GM12878 (cell line): ENCODE data around the gene UNC13B.

Source experiments
- CBX3 ChIP-seq: fragments of 200-600 bp; sonication (generic); IDR thresholded peaks from 2 replicates; pipeline ENCODE4 v1.6.1; 2016; ENCODE audit warnings: low read depth, borderline replicate concordance
- CHD2 ChIP-seq: IDR thresholded peaks from 2 replicates; pipeline ENCODE4 v1.6.1; 2011; ENCODE audit warnings: low read depth, low read length, improper control_type of control experiment, borderline replicate concordance
- E2F4 ChIP-seq: IDR thresholded peaks from 2 replicates; pipeline ENCODE4 v1.6.1; 2012; ENCODE audit warnings: low read depth, low read length, improper control_type of control experiment
- EZH2 ChIP-seq: IDR thresholded peaks from 2 replicates; pipeline ENCODE4 v1.6.1; 2012; ENCODE audit warnings: low read depth, mild to moderate bottlenecking, control low read depth, inconsistent platforms, low read length, borderline replicate concordance; ENCODE audit not compliant: control insufficient read depth
- HDAC2 ChIP-seq: fragments of 200-600 bp; sonication (generic); IDR thresholded peaks from 2 replicates; pipeline ENCODE4 v1.6.1; 2017
- HDAC6 ChIP-seq: fragments of 200-600 bp; sonication (generic); IDR thresholded peaks from one replicate; pipeline ENCODE4 v1.8.0; 2017; ENCODE audit warnings: antibody characterized with exemption; ENCODE audit not compliant: unreplicated experiment
- HDGF ChIP-seq: fragments of 450-650 bp; IDR thresholded peaks from 2 replicates; pipeline ENCODE4 v1.6.1; 2016; ENCODE audit warnings: antibody characterized with exemption
- JUND ChIP-seq: IDR thresholded peaks from 2 replicates; pipeline ENCODE4 v1.6.1; 2012; ENCODE audit warnings: low read depth, mild to moderate bottlenecking, low read length, improper control_type of control experiment, moderate library complexity
- POLR2AphosphoS5 ChIP-seq: IDR thresholded peaks from 2 replicates; pipeline ENCODE4 v1.6.1; 2011; ENCODE audit warnings: mild to moderate bottlenecking, low read length, inconsistent platforms
- RAD21 ChIP-seq: IDR thresholded peaks from 2 replicates; pipeline ENCODE4 v1.6.1; 2011; ENCODE audit warnings: mild to moderate bottlenecking, low read depth, low read length, moderate library complexity; ENCODE audit not compliant: insufficient read depth
- RELA ChIP-seq: fragments of 450-650 bp; IDR thresholded peaks from 2 replicates; pipeline ENCODE4 v1.8.0; 2014; ENCODE audit warnings: borderline replicate concordance; ENCODE audit not compliant: partially characterized antibody
- REST ChIP-seq: IDR thresholded peaks from 2 replicates; pipeline ENCODE4 v1.6.1; 2012; ENCODE audit warnings: mild to moderate bottlenecking, low read depth, low read length
- TF ChIP-seq, protein P1 (sequence below), 3 experiments: IDR thresholded peaks in 2 of 3; conservative IDR thresholded peaks in 1 of 3; 2 replicates each; pipeline ENCODE4 v1.5.1; 2011; ENCODE audit warnings: low read depth in 3 of 3, low read length in 3 of 3, mild to moderate bottlenecking in 3 of 3, control low read depth in 2 of 3, moderate library complexity in 2 of 3, inconsistent platforms in 1 of 3, mixed read lengths in 1 of 3; ENCODE audit not compliant: control insufficient read depth in 2 of 3, insufficient read depth in 1 of 3; ENCODE audit errors: extremely low read depth in 1 of 3

- TF ChIP-seq CBX3 (no peak), HDAC2 (no peak), E2F4 (no peak), RELA (no peak), CHD2 (no peak), EZH2 (no peak), POLR2AphosphoS5 (no peak), JUND (no peak), REST (no peak), HDAC6 (no peak), RAD21 (no peak), HDGF (no peak)
- TF ChIP-seq, protein P1, sequence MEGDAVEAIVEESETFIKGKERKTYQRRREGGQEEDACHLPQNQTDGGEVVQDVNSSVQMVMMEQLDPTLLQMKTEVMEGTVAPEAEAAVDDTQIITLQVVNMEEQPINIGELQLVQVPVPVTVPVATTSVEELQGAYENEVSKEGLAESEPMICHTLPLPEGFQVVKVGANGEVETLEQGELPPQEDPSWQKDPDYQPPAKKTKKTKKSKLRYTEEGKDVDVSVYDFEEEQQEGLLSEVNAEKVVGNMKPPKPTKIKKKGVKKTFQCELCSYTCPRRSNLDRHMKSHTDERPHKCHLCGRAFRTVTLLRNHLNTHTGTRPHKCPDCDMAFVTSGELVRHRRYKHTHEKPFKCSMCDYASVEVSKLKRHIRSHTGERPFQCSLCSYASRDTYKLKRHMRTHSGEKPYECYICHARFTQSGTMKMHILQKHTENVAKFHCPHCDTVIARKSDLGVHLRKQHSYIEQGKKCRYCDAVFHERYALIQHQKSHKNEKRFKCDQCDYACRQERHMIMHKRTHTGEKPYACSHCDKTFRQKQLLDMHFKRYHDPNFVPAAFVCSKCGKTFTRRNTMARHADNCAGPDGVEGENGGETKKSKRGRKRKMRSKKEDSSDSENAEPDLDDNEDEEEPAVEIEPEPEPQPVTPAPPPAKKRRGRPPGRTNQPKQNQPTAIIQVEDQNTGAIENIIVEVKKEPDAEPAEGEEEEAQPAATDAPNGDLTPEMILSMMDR (IDR thresholded peaks at IDR 0.05 in 2 of 3, conservative IDR thresholded peaks at IDR 0.05 in 1 of 3; ENCODE audit: control insufficient read depth in 2 of 3, extremely low read depth in 1 of 3, insufficient read depth in 1 of 3, low read depth in 3 of 3, low read length in 3 of 3): no peak
Measured at GRCh38 chr9:35277628-35278359, 116.0 kb downstream of the UNC13B start.
